ENCODE data around the gene SAMD4B. TPM values are rescaled to one million over a fixed set of nuclear protein-coding genes. Genes with fewer than 3 reads are reported as not detected.
"Not testable (repeated sequence)": the region's sequence is repeated elsewhere in the genome, so short reads cannot be mapped to it uniquely, and the experiment has no call there.

The SAMD4B gene
- total RNA-seq, 2 experiments from 2014 or later, result 40.2 to 45.6 TPM

DNA sequence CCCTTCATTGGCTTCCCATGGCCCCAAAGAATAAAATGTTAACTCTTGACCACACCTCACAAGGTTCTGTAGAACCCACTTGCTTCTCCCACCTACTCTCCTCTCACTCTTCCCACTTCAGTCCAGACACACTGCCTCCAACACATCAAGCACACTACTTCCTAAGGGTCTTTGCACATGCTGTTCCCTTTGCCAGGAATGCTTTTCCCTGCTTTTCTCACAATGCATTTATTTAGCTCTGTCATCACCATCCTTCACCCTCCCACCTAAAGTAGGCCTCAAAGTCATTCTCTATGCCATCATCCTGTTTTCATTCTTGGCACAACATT, 38.1 kb upstream of the SAMD4B start:
- ChIA-PET CTCF (interaction anchor here (0.5 to 1.4 kb wide), 3 partner anchors 25 to 186 kb away, joined by 3 read pairs; no protein-coding TSS in a partner anchor), POLR2A (no interaction called here)
- peaks cover 12% of the 10 kb centered on the region for H3K4me1 Mint-ChIP-seq
- DNase-seq, result no peak
- H3K36me3 Mint-ChIP-seq (ENCODE audit: low read depth), result peaks cover 4% of the 10 kb centered on the region
- no peak overlapping the region for H3K4me3 Mint-ChIP-seq
- H3K9me3 Mint-ChIP-seq, result no peaks in the 10 kb centered on the region
- H3K27ac Mint-ChIP-seq, result no peak overlapping the region
- H3K27me3 Mint-ChIP-seq, result peaks cover 11% of the 10 kb centered on the region

DNA sequence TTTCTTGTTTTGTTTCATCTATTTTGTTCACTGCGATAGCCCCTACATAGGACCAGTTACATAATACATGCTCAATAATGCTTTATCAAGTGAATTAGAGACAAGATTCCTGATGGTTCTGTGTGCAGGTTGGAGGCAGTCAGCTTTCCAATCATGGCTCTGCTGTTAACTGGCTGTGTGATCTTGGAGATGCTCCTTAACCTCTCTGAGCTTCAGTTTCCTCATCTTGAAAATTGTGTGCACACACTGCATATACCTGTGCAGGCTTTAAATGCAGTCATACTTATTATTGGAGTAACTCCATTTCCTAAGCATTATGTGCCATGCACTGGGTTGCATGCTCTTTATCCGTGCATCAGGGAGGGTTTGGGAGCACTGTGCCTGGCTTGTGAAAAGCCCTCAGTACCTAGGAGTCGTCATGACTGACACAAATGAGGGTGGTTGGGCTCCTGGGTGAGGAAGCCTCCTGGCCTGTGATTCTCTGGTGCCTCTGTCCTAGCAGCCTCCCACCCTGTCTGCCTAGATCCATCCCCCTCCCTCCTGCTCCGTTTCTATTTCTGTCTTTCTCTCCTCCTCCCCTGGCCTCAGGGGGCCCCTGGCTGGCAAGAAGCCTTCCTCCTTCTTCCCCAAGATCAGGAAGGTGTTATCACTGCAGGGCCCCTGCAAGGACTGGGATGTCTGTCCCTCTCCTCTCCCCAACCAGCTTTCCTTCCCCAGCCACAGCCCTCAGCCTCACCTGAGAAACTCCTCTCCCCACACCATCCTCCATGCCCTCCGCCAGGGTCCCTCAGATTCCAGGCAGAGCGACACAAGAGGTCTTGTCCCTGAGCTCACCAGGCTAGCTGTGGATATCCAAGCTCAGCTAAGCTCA, 37.3 kb upstream of the SAMD4B start:
- Mint-ChIP-seq H3K4me3 (no peak overlapping the region), H3K36me3 (ENCODE audit: low read depth) (peaks cover 4% of the 10 kb centered on the region), H3K4me1 (peaks cover 5% of the 10 kb centered on the region), H3K27me3 (peaks cover 11% of the 10 kb centered on the region), H3K9me3 (no peaks in the 10 kb centered on the region), H3K27ac (no peak overlapping the region)
- ChIA-PET POLR2A (no interaction called here), CTCF (interaction anchor here (1.4 kb wide), 1 partner anchor 26 kb away, joined by 3 read pairs; no protein-coding TSS in a partner anchor)
- no peak for DNase-seq

DNA sequence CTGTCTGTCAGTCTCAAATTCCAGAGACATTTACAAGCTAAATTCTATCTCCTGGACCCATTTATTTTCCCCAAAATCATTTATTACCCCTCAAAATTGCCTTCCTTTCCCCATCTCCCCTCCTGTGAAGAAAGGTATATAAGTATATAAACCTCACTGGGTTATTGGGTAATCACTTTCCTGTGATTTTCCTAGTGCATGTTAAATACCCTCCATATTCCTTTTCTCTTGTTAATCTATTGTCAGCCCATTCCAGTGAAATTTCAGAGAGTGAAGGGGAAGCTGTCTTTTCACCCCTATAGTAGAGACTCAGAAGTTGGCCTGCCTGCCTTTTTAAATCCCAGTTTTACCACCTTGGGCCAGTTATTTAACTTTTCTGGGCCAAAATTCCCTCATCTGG, 36.1 kb upstream of the SAMD4B start:
- CTCF ChIA-PET, result no interaction called here
- POLR2A ChIA-PET, result no interaction called here

DNA sequence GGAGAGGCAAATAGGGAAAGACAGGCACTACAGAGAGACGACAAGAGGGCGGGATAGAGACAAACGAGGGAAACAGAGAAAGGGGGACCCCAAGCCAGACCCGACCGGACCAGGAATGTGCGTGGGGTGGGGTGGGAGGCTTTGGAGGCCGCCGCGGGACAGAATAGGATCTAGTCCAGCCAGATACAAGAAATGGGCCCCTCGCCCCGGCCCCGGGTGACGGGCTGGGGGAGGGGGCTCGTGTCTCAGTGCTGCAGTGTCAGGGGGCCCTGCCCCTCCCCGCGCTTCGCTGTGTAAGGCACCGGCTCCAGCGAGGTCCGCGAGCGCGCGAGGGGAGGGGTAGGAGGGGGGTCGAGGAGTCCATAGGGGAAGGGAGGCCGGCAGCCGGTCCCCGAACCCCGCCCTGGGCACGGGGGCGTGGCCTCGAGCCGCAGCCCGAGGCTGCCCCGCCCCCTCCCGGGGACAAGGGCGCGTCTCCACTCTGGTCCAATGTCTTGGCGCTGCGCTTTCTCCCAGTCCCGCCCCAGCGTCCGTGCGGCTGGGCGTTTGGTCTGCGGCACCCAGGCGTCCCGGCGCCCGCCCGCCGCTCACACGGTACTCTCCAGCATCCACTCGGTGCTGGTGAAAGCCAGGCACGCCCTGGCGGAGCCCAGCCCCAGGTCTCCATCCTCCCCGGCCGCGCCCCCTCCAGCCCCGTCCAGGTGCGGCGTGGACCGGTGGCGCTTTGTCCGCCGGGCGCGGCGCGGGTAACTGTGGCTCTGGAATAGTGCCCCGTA, 35.0 kb upstream of the SAMD4B start:
- no peak overlapping the region for H3K27ac Mint-ChIP-seq

More for the DNA sequence above, 36.1 kb upstream of the SAMD4B start:
- Mint-ChIP-seq H3K4me3 (no peak overlapping the region), H3K27ac (no peak overlapping the region), H3K9me3 (no peaks in the 10 kb centered on the region), H3K4me1 (no peaks in the 10 kb centered on the region), H3K36me3 (ENCODE audit: low read depth) (peaks cover 8% of the 10 kb centered on the region), H3K27me3 (peaks cover 7% of the 10 kb centered on the region)
- no peak for DNase-seq

DNA sequence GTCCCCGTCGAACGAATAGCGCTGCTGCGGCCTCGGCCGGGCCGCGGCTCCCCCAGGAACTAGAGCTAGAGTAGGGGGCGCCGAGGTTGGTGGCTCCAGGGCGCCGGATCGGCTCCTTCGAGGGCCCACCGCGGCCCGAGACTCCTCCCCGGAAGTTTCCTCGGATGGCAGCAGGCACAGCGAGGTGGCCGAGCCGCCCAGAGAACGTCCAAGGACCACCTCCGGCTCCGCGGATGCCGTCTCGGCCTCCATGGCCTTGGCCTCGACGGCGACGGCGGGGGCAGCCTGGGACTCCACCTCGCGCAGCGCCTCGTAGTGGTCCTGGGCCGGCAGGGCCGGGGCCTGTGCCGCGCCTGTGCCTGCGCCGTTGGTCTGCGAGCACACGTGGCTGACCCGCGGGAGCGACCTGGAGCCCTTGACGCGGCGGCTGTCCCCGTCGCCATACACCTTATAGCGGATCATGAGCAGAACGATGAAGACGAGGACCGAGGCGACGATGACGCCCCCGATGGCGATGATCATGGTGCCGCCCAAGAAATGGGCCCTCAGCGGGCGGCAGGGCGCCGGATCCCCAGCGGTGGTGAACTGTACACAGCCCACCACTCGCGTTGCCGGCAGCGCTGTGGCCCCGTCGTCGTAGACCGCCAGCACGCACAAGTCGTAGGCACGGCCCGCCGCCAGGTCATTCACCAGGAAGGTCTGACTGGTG, 34.2 kb upstream of the SAMD4B start:
- H3K9me3 Mint-ChIP-seq, result no peaks in the 10 kb centered on the region
- DNase-seq, result no peak
- H3K27ac Mint-ChIP-seq, result no peak overlapping the region
- CTCF ChIA-PET, result no interaction called here
- H3K4me3 Mint-ChIP-seq, result no peak overlapping the region
- POLR2A ChIA-PET, result no interaction called here
- H3K4me1 Mint-ChIP-seq, result no peaks in the 10 kb centered on the region
- peaks cover 14% of the 10 kb centered on the region for H3K36me3 Mint-ChIP-seq (ENCODE audit: low read depth)
- peaks cover 5% of the 10 kb centered on the region for H3K27me3 Mint-ChIP-seq

More for the DNA sequence above, 35.0 kb upstream of the SAMD4B start:
- H3K4me1 Mint-ChIP-seq, result no peaks in the 10 kb centered on the region
- CTCF ChIA-PET, result no interaction called here
- H3K9me3 Mint-ChIP-seq, result no peaks in the 10 kb centered on the region
- no peak overlapping the region for H3K4me3 Mint-ChIP-seq
- POLR2A ChIA-PET, result no interaction called here
- H3K36me3 Mint-ChIP-seq (ENCODE audit: low read depth), result peaks cover 11% of the 10 kb centered on the region
- peaks cover 6% of the 10 kb centered on the region for H3K27me3 Mint-ChIP-seq
- no peak for DNase-seq

DNA sequence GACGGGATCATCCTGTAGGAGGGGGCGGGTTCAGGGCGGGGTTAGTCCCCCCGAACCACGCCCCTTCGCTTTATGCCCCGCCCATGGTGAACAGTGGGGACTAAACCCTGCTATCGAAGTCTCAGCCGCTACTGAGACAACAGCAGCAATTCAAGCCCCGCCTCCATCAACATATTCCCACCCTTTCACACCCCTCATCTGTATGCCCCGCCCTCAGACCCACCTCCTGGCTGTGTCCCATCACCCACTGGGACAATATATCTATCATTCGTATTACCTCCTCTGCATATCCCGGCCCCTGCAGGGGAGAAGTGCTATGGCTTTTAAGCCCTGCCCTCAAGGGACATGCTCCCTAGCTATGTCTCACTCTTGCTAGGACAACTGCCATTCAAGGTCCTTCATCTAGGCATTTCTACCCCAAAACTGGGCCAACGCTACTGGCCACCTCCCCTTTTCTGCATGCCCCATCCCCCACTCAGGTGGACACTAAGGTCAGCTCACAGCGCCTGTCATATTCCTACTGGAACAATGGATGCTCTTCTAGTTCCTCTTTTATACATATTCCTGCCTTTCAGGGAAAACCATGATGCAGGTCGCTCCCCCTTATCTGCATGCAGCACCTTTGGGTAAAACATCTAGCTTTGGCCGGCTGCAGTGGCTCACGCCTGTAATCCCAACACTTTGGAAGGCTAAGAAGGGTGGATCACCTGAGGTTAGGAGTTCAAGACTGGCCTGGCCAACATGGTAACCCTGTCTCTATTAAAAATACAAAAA, 33.5 kb upstream of the SAMD4B start:
- no peak overlapping the region for H3K27ac Mint-ChIP-seq
- peaks cover 3% of the 10 kb centered on the region for H3K27me3 Mint-ChIP-seq
- CTCF ChIA-PET, result interaction anchor here (0.7 to 1.0 kb wide), 3 partner anchors 8 to 1499 kb away, joined by 4 to 6 read pairs (median 5); no protein-coding TSS in a partner anchor
- no peaks in the 10 kb centered on the region for H3K9me3 Mint-ChIP-seq
- no peak overlapping the region for H3K4me3 Mint-ChIP-seq
- H3K36me3 Mint-ChIP-seq (ENCODE audit: low read depth), result peaks cover 18% of the 10 kb centered on the region
- no peaks in the 10 kb centered on the region for H3K4me1 Mint-ChIP-seq
- POLR2A ChIA-PET, result no interaction called here
- DNase-seq, result no peak

- POLR2A ChIA-PET, H3K4me3 Mint-ChIP-seq, DNase-seq, H3K27me3 Mint-ChIP-seq, H3K4me1 Mint-ChIP-seq, H3K9me3 Mint-ChIP-seq, H3K27ac Mint-ChIP-seq: not testable (repeated sequence)
- H3K36me3 Mint-ChIP-seq (ENCODE audit: low read depth), result peaks cover 19% of the 10 kb centered on the region
- CTCF ChIA-PET, result interaction anchor here (0.7 to 1.0 kb wide), 3 partner anchors 9 to 1499 kb away, joined by 4 to 6 read pairs (median 5); no protein-coding TSS in a partner anchor
These were observed 32.9 kb upstream of the SAMD4B start for GRCh38 chr19:39309305-39309670.

DNA sequence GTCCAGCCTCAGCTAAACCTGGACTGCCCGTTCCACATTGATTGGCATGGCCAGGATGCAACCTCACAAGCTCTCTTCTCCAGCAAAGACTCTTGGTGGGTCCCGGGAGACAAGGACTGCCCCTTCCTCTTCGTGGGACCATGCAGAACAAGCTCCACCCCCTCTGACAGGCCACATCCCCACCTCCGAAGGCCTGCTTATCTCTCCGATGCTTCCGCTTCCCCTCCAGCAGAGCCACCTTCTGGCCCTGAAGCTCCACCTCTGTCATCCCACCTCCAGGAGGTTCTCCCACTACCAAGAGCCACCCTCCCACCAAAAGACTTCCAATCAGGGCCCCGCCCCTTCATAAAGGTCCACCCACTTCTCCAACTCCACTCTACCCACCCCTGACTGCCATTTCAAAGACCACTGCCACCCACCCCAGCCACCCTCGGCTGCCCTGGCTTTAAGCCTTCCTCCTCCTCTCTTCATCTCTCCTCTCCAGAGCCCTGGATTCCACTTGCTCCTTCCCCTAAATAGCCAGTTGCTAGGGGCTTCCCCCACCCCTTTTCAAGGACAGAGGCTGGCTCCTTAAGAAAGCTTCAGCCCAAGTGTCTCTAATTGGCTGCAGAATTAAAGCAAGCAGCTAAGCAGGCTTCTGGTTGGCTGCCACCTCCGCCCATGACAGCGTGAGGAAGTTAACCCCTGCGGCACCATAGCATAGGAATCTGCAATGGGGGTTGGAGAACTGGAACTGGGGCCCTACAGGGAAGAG, 31.5 kb upstream of the SAMD4B start:
- H3K27ac Mint-ChIP-seq, result no peak overlapping the region

DNA sequence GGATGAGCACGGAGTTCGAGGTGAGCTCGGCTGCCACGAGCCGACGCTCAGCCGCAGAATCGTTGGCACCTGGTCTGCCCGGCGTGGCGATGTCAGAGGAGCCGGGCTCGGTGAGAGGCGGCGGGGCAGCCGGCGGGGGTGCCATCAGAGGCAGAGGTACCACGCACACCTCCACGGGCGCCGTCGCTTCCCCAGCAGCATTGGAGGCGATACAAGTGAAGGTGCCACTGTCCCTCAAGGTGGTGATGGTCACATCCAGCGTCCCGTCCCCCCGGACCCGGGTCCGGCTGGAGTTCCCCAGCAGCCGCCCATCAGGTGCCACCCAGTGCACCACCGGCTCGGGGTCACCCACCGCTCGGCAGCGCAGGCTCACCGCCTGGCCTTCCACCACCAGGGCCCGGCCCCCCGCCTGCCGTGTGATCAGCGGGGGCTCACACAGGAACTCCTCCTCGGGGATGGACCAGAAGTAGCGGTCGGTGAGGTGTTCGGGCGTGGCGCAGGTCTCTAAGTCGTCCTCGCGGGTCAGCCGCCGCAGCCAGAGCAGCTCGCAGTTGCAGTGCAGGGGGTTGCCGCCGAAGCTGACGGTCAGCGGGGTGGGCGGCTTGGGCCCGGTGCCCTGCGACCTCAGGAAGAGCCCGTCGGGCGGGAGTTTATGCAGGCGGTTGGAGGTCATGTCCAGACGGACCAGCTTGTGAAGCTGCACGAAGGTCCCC, 28.0 kb upstream of the SAMD4B start:
- Mint-ChIP-seq H3K9me3 (no peaks in the 10 kb centered on the region), H3K4me1 (peaks cover 6% of the 10 kb centered on the region), H3K27me3 (no peaks in the 10 kb centered on the region), H3K27ac (no peak overlapping the region), H3K4me3 (no peak overlapping the region), H3K36me3 (ENCODE audit: low read depth) (peaks cover 21% of the 10 kb centered on the region)
- no peak for DNase-seq
- POLR2A ChIA-PET, result no interaction called here
- CTCF ChIA-PET, result interaction anchor here (0.6 kb wide), 1 partner anchor 11 kb away, joined by 3 read pairs; no protein-coding TSS in a partner anchor

More for the DNA sequence above, 31.5 kb upstream of the SAMD4B start:
- no peak for DNase-seq
- Mint-ChIP-seq H3K36me3 (ENCODE audit: low read depth) (peaks cover 19% of the 10 kb centered on the region), H3K9me3 (no peaks in the 10 kb centered on the region), H3K4me3 (no peak overlapping the region), H3K4me1 (no peaks in the 10 kb centered on the region), H3K27me3 (no peaks in the 10 kb centered on the region)
- ChIA-PET CTCF (interaction anchor here (0.6 kb wide), 1 partner anchor 31 kb away, joined by 3 read pairs; no protein-coding TSS in a partner anchor), POLR2A (no interaction called here)

DNA sequence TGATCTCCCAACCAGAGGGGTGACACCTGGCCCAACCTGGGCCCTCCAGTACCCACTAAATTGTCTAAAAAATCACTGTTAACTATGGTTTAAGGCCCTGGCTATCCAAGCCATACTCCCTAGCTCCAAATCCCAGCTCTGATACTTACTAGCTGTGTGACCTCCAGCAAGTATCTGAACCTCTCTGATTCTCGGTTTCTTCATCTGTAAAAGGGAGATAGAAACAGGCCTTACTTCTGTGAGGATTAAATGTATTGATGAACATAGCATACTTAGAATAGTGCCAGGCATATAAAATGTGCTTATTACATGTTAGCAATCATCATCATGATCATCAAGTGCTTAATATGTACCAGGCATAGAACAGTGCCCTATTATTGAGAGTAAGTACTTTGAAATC, 26.3 kb upstream of the SAMD4B start:
- no peak overlapping the region for H3K4me3 Mint-ChIP-seq
- POLR2A ChIA-PET, result no interaction called here
- H3K27me3 Mint-ChIP-seq, result no peaks in the 10 kb centered on the region
- CTCF ChIA-PET, result interaction anchor here (1.0 to 1.3 kb wide), 2 partner anchors 20 to 26 kb away, joined by 3 read pairs; partner anchors contain the start of genes IFNL1 and SAMD4B
- H3K4me1 Mint-ChIP-seq, result peaks cover 15% of the 10 kb centered on the region
- no peaks in the 10 kb centered on the region for H3K9me3 Mint-ChIP-seq
- no peak for DNase-seq
- peaks cover 17% of the 10 kb centered on the region for H3K36me3 Mint-ChIP-seq (ENCODE audit: low read depth)
- no peak overlapping the region for H3K27ac Mint-ChIP-seq

DNA sequence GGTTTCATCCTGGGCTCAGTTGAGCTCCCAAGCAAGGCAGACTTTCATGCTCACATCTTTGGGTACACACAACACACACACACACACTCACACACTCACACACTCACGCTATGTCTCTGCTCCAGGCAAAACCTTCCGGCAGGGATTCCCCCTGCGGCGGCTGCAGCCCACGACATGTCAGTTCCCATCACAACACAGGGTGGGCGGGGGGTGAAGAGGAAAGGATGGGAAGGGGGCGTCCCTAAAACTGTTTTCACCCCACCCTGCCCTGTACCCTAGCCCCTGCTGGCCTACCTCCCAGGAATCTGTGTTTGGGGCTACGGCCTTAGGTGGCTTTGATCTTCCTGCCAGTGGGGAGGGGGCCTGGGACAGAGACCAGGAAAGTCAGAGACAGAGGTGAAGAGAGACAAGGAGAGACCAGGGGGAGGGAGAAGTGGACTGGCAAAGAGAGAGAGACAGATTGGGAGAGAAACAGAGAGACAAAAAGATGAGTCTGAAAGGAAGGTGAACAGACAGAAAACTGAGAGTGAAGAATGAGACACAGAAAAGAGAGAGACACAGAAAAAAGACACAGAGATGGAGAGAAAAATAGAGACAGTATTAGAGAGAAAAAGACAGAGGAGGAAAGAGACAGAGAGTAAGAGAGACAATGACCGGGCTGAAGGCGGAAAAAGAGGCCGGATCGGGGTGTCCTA, 25.4 kb upstream of the SAMD4B start:
- ChIA-PET CTCF (no interaction called here), POLR2A (no interaction called here)
- Mint-ChIP-seq H3K27me3 (peaks cover 2% of the 10 kb centered on the region), H3K4me3 (no peak overlapping the region), H3K9me3 (no peaks in the 10 kb centered on the region), H3K4me1 (peaks cover 23% of the 10 kb centered on the region), H3K36me3 (ENCODE audit: low read depth) (peaks cover 14% of the 10 kb centered on the region), H3K27ac (no peak overlapping the region)
- DNase-seq, result no peak

Measured in activated CD4-positive, alpha-beta T cell treated with anti-CD3 and anti-CD28 coated beads, Interleukin-2, amount 10 ng/mL, durations not matched to agents 7 days and 5 days (primary cell).